Testis (tissue), 3 donors: ENCODE results near the gene ACY1. TPM values are rescaled to one million over a fixed set of nuclear protein-coding genes. Genes with fewer than 3 reads are reported as not detected.

Experiments used
- DNase-seq: peaks from one replicate; pipeline ENCODE4 v3.0.0-alpha.2; 2019
- H3K27ac ChIP-seq, 2 donors: fragments of 200-600 bp; sonication (generic); one replicate each; pipeline ENCODE4 v1.5.1; 2019
- H3K27me3 ChIP-seq: fragments of 200-600 bp; sonication (generic); one replicate; pipeline ENCODE4 v1.5.1; 2019
- H3K36me3 ChIP-seq: fragments of 200-600 bp; sonication (generic); one replicate; pipeline ENCODE4 v1.5.1; 2017; ENCODE audit warnings: low read depth; ENCODE audit errors: missing control alignments
- H3K4me1 ChIP-seq: fragments of 200-600 bp; sonication (generic); one replicate; pipeline ENCODE4 v1.5.1; 2019
- H3K4me3 ChIP-seq, 2 donors: fragments of 200-600 bp; sonication (generic); one replicate each; pipeline ENCODE4 v1.5.1; 2017 to 2019
- H3K9me3 ChIP-seq: fragments of 200-600 bp; sonication (generic); one replicate; pipeline ENCODE4 v1.5.1; 2017
- POLR2A ChIP-seq: fragments of 450-650 bp; IDR thresholded peaks from one replicate; pipeline ENCODE4 v1.6.1; 2017; ENCODE audit warnings: antibody characterized with exemption, mild to moderate bottlenecking, moderate library complexity
- WGBS, 2 donors: methylation state at CpG; one replicate each; pipeline ENCODE4 v1.1.5; 2018; 5-methylcytosine and 5-hydroxymethylcytosine counted together
- intact Hi-C: fragments of 100-400 bp; cut with DNase I; formaldehyde crosslinking; loops from one replicate; pipeline ENCODE4 v1.15.1; 2023; ENCODE audit warnings: low total_unique reads
- polyA plus RNA-seq: library from polyadenylated mRNA; stranded (reverse); fragments of 350-450 nt; fragmentation: Illumina TruSeq; extraction: RNeasy Lipid Tissue Mini Kit (QIAGEN cat#74804); gene quantifications from one replicate; pipeline ENCODE4 v1.2.3, GENCODE V29; 2014; ENCODE audit warnings: low read depth, low replicate concordance; ENCODE audit not compliant: insufficient read depth
- total RNA-seq, 2 donors: library from RNA; depleted of rRNA; stranded (reverse); fragments of >200 nt; gene quantifications; one replicate each; pipeline ENCODE4 v1.2.3, GENCODE V29; 2016
- TF ChIP-seq, protein P1 (sequence below), 3 experiments: fragments of 450-650 bp in 2 of 3; fragments of 200-600 bp in 1 of 3; sonication (generic) in 1 of 3; IDR thresholded peaks; one replicate each; pipeline ENCODE4 v1.5.1; 2016 to 2019; ENCODE audit warnings: antibody characterized with exemption in 3 of 3, mild to moderate bottlenecking in 2 of 3, moderate library complexity in 1 of 3

ACY1 gene
- total and polyA plus RNA-seq, 3 donors from 2014 or later, result 16.0 to 26.7 (median 17.1) TPM

DNA sequence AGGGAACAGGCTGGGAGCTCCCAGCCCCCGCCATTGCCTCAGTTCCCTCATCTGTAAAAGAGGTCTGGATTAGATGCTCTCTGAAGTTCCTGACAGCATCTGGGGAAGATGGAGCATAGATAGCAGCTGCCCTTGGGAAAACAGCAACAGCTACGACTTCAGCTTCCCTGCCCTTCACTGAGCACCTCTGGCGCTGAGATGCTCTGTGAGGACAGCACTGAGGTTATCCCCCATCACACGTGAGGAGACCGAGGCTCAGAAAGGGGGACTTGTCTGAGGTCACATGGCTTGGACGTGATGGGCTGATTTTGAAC is 23.4 kb downstream of the ACY1 start:
- H3K36me3 ChIP-seq, result no peaks in the 10 kb centered on the region
- H3K27ac ChIP-seq, result no peak overlapping the region
- peaks cover 39% of the 10 kb centered on the region for H3K4me1 ChIP-seq
- 55 to 72% methylated on average over 5 to 6 of the region's 6 CpGs for WGBS, 2 donors
- TF ChIP-seq, protein P1, sequence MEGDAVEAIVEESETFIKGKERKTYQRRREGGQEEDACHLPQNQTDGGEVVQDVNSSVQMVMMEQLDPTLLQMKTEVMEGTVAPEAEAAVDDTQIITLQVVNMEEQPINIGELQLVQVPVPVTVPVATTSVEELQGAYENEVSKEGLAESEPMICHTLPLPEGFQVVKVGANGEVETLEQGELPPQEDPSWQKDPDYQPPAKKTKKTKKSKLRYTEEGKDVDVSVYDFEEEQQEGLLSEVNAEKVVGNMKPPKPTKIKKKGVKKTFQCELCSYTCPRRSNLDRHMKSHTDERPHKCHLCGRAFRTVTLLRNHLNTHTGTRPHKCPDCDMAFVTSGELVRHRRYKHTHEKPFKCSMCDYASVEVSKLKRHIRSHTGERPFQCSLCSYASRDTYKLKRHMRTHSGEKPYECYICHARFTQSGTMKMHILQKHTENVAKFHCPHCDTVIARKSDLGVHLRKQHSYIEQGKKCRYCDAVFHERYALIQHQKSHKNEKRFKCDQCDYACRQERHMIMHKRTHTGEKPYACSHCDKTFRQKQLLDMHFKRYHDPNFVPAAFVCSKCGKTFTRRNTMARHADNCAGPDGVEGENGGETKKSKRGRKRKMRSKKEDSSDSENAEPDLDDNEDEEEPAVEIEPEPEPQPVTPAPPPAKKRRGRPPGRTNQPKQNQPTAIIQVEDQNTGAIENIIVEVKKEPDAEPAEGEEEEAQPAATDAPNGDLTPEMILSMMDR (IDR thresholded peaks at IDR 0.05), result no peak
- no peak for TF ChIP-seq POLR2A
- H3K4me3 ChIP-seq, result no peak overlapping the region
- intact Hi-C loops, result loop anchor here (10.0 kb wide), 1 partner anchor 48 kb away; the partner anchor contains the start of gene DUSP7
- no peak for DNase-seq
- no peaks in the 10 kb centered on the region for H3K27me3 ChIP-seq
- H3K9me3 ChIP-seq, result no peaks in the 10 kb centered on the region

DNA sequence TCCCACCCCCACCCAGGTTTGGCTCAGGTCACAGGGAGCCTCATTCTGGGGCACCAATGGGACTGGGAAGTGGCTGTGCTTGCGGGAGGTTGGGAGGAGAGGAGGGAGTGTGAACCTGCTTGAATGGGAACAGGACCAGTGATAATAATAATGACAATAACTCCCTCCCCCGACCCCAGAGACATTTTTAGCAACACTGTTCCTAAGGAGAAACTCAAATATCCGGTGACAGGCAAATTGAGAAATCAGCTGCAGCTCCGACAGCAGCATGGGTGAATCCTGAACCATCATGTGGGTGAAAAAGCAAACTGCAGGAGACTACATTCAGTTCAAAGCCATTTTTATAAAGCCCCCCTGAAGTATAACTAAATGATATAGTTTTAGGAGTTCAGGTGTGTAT is 24.0 kb downstream of the ACY1 start:
- no peaks in the 10 kb centered on the region for H3K27me3 ChIP-seq
- 55 to 63% methylated on average over 4 of the region's 4 CpGs for WGBS, 2 donors
- DNase-seq, result no peak
- intact Hi-C loops, result loop anchor here (10.0 kb wide), 1 partner anchor 48 kb away; the partner anchor contains the start of gene DUSP7
- TF ChIP-seq POLR2A, result no peak
- TF ChIP-seq, protein P1 (IDR thresholded peaks at IDR 0.05), result no peak
- no peak overlapping the region for H3K4me3 ChIP-seq
- H3K9me3 ChIP-seq, result no peaks in the 10 kb centered on the region
- no peaks in the 10 kb centered on the region for H3K36me3 ChIP-seq
- H3K4me1 ChIP-seq, result peaks cover 39% of the 10 kb centered on the region
- no peak overlapping the region for H3K27ac ChIP-seq

DNA sequence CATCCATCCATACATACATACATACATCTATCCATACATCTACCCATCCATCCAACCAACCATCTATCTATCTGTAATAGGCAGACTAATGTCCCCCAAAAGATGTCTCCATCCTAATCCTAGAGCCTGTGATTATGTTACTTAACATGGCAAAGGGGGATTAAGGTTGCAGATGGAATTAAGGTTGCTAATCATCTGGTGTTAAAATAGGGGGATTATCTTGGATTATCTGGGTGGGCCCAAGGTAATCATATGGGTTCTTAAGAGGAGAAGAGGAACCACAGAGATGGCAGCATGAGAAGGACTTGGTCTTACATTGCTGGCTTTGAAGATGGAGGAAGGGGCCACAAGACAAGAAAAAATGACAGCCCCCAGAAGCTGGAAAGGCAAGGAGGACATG is 27.1 kb downstream of the ACY1 start:
- intact Hi-C loops, result no loop called here
- no peak for DNase-seq
- Histone ChIP-seq H3K36me3 (no peaks in the 10 kb centered on the region), H3K4me3 (no peak overlapping the region), H3K27me3 (no peaks in the 10 kb centered on the region), H3K4me1 (peaks cover 25% of the 10 kb centered on the region), H3K27ac (no peak overlapping the region), H3K9me3 (no peaks in the 10 kb centered on the region)
- no peak for TF ChIP-seq POLR2A
- TF ChIP-seq, protein P1 (IDR thresholded peaks at IDR 0.05), result no peak

DNA sequence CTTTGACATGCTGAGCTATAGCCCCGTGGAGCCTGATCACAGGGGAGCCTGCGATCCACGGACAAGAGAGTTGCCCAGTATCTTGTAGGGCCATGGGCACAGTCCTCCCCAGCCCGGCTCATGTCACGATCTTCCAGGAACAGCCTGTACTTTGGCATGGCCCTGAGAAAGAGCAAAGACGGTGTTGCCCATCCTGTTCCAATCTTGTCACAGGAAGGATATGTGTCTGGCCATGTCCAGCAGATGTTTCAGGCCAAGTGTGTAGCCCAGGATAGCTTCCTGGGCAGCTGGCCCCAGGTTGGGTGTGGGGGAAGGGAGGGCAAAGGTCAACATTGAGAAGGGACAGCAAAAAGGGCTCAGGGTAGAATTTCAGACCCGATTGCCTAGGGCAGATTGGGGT is 29.4 kb downstream of the ACY1 start:
- TF ChIP-seq, protein P1 (IDR thresholded peaks at IDR 0.05), result no peak
- TF ChIP-seq POLR2A, result no peak
- Histone ChIP-seq H3K4me3 (no peak overlapping the region), H3K27me3 (no peaks in the 10 kb centered on the region), H3K4me1 (peaks cover 3% of the 10 kb centered on the region), H3K27ac (no peak overlapping the region), H3K9me3 (no peaks in the 10 kb centered on the region), H3K36me3 (no peaks in the 10 kb centered on the region)
- DNase-seq, result no peak
- intact Hi-C loops, result no loop called here
- 62 to 96% methylated on average over 4 to 7 of the region's 7 CpGs for WGBS, 2 donors

DNA sequence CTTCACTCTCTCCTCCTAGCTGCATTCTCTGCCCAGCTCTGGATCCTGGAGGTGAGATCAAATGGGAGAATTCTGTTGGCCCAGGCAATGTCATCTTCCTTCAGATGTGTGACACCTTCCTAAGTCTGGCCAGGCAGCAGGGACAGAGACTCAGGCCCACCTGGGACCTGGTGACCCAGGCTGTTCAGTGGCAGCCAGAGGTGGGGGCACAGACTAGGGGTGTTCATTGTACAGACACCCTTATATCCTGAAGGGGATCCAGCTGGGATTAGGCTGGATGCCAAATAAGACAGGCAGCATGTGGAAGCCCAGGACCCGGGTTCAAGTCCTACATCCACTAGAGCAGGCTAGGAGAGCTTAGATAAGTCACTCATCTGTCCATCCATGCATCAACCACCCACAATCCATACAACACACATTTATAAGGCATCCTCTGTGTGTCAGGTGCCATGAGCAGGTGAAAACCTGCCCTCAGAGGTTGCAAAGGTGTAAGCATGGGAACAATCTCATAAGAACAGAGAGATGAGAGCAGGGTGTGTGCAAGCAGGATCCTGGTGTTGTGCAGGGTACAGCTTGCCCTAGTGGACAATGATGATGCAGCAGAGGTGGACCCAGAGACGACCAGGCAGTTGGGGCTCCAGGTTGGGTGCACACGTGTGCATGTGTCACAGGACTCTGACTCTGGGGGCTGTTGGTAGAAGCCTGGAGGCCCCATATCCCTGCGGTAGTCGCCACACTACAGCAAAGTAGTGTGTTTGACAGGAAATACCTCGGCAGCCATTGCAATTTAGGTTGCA is 30.7 kb downstream of the ACY1 start:
- WGBS, 2 donors, result 91 to 93% methylated on average over 4 to 6 of the region's 6 CpGs
- Histone ChIP-seq H3K9me3 (no peaks in the 10 kb centered on the region), H3K27ac (no peak overlapping the region), H3K4me1 (peaks cover 8% of the 10 kb centered on the region), H3K4me3 (no peak overlapping the region), H3K27me3 (no peaks in the 10 kb centered on the region), H3K36me3 (no peaks in the 10 kb centered on the region)
- TF ChIP-seq, protein P1 (IDR thresholded peaks at IDR 0.05), result no peak
- TF ChIP-seq POLR2A, result no peak
- no peak for DNase-seq
- intact Hi-C loops, result no loop called here
